Amygdala (tissue), 56 donors: Measurements from ENCODE around the gene LRRC8B.

Experiments
- DNase-seq, 56 donors: peaks; one replicate each; lab custom pipeline; 2025; lab: John Stamatoyannopoulos, UW

The LRRC8B gene

DNA sequence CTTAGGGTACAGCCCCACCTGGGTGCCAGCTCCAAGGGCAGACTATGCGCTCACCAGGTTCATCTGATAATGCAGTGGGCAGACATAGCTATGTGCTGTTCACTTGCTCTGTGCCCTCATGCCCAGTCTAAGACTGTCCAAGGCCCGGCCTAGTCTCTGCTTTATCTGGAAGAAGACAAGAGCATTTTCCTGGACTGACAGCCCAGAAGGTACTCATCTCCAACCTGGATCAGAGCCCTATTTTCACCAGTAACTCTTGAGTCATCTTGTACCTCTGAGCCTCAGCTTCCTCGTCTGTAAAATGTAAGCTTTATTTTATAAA, 79.7 kb downstream of the LRRC8B start:
- no peak for DNase-seq

DNA sequence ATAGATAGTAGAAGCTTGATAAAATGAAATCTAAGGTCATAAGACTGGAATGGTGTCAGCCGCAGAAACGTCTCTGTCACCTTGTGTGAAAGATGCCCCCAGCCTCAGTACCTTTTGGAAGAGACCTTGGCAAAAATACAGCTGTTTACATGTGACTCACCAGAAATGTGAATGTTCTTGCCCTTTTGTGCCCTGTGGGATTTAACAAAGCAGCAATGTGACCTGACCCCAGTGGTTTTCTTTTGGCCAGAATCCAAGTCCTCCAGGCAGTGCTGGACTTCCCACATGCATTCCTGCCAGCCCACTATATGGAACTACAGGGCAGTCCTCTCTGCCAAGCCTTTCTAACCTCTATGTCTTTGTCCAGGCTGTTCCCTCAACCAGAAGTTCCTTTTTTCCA, 81.1 kb downstream of the LRRC8B start:
- DNase-seq = peak in 1 of 56 donors; percentile 37

DNA sequence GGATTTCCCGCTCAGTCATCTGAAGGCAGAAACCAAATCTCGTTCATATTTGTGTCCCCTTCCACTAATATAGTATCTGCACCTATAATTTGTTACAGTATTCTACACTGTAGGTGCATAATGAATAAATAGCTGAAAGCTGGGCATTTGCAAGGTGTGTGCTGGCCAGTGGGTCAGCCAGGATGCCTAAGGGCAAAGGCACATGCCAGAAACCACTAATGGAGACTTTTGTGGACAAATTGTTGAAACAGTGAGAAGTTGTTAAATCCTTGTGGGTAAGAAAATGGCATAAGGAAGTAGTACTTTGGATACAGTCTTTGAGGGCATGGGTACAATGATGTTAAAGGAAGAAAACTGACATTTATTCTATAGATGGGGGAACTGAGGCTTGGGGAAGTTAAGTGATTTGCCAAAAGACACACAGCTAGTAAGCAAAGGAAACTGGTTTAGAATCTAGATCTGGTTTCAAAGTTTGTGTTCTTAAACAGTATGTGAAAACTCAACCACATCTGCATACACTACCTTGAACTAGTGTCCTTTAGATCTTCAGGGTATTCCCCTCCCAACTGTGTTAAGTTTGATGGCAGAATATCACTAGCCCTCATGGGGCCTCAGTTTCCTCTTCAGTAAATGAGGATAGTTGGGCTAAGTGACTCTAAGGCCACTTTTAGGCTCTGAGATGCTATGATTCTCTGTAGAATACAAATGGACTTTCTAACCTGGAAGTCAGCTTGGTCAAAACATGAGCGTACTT, 81.8 kb downstream of the LRRC8B start:
- DNase-seq = no peak

DNA sequence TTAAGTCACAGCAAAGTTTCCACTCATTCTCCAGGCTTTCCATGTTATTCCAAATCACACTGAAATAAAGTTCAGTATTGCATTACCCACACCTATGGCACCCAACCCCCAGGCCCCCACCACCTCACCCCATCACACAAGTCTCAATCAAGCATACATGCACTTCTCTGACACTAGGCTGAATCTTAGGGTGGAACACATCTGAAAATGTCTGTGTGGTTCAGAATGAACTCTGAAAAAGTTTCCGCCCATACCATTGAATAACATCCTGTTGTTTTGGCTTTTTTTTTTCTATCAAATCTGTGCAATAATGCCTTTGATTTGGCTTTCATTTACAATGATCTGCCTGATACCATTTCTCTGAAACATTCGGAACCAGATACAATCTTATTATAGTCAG, 82.5 kb downstream of the LRRC8B start:
- no peak for DNase-seq

DNA sequence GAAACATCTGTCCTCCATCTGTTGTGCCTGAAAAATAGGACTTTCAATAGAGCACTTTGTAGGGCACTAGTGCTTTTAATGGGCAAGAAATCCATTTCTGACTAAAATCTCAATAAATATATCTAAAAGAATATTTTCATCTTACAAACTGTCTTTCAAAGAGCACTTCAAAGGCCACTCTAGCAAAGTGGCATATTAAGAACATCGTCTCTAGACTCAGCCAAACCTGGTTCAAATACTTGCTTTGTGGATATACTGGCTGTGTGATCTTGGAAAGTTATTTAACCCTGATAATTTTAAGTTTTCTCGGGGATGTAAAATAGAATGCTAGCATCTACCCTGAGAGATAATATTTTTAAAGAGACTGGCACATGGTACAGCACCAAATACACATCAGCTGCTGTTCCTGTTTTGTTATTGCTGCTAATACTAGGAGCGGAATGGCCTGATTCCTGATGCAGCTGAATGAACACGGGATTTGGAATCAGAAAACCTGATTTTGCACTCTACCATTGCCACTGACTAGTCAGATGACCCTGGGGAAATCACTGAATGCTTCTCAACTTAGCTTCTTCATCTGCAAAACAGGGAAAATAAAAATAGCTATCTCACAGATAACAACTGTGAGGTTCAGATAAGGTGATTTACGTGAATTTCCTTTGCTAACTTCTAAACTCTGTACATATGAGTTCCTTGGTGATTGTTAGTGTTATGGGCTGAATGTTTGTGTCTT, 83.1 kb downstream of the LRRC8B start:
- DNase-seq = no peak

DNA sequence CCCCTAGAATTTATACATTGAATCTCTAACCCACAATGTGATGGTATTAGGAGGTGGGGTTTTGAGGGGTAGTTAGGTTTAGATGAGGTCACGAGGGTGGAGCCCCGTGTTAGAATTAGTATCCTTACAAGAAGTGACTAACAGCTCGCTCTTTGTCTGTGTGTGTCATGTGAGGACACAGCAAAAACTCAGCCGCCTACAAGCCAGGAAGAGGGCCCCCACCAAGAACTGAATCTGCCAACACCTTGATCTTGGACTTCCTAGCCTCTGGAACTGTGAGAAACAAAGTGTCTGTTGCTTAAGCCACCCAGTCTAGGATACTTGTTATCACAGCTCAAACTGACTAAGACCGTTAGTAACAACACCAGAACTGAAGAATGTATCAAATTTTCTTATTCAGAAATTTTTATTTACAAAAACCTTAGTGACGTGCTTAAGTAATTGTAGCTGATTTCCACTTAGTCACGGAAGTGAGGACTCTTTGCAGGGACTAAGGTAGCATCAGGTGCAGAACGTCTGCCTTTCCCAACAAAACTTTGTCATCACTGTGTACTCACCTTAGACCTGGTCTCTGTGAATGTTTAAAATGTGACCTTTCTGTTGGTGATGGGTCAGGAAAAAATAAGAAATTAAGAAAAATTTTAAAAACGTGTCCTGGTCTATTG, 83.8 kb downstream of the LRRC8B start:
- DNase-seq = no peak

DNA sequence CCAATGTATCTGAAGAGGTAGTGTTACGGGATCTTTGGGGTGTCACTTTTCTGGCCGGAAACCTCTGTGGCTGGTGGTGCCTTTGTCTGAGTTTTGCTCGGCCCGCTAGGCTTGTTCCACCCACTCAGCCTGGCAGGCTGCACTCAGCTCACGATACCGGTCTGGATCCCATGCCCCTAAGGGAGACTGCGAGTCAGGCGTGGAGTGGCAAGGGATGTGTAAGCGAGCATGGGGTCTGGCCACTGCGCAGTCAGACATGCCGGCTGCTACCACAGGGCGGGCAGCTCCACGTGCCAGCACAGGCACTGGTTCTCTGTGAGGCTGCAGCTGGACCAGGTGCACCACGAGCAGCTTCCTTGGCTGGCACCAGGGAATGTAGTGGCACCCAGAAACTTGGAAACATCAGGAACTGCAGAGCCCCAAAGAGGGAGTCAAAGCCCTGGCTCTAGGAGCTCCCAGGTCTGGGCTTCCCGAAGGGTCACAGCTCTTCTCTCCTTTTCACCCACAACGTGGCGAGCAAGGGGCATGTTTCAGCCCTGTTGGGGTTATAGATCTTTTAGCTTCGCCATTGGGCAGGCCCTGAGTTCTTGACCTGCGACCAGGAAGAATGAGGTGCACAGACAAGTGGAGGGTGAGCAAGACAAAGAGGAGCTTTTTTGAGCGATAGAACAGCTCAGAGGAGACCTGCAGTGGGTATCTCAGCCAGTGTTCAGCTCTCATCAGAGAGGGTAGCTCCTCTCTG, 84.5 kb downstream of the LRRC8B start:
- DNase-seq = no peak

DNA sequence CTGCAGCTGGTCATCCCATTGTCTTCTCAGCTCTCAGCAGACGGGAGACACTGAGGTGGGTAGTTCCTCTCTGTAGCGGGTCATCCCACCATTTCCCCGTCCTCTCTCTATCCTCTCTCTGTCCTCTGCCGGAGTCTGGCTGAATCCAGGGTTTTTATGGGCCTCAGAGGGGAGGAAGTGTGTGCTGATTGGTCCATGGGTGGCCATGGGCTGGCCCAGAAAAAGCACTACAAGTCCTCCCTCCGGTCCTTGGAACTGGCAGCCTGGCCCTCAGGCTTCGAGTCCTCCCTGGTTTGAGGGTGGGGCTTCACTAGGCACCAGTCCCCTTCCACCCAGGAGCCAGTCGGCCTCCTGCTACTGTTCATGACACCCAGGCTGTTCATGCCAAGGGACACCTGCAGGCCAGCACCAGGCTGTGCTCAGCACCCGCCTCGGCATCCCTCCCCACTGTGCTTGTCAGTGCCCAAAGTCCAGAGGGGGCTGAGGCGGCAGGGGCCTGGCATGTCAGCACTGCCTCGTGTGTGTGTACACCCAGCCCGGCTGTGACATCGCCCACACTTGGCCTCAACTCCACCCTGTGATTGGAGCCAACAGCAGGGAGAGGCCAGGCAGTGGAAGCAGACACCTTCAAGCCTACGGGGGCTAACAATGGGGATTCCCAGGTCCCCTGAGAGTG, 85.3 kb downstream of the LRRC8B start:
- DNase-seq = peak in 9 of 56 donors; percentile 7 to 64 (median 31)

DNA sequence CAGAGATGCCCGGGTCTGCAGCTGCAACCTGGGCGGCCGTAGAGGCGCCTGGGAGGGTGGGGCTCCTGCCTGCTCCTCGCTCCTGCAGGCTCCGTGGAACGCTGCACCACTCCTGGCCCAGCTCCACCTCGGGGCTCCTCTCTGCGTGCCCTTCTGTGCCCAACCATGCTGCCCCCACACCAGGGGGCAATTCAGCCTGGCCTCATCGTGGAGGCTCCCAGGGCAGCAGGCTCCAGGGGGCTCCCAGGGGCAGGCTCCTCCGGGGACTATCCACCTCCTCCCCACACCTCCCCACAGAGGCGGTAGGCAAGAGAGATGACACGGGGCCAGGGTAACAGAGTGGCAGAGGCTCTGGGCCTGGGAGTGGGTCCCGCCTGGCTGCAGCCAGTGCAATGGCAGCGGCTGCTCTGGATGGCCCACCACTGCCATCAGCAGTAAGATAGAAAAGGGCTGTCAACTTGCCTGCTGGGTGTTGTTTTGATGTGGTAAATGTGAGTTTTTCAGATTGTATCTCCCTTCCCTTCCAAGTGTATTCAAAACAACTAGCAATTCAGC, 85.9 kb downstream of the LRRC8B start:
- no peak for DNase-seq

DNA sequence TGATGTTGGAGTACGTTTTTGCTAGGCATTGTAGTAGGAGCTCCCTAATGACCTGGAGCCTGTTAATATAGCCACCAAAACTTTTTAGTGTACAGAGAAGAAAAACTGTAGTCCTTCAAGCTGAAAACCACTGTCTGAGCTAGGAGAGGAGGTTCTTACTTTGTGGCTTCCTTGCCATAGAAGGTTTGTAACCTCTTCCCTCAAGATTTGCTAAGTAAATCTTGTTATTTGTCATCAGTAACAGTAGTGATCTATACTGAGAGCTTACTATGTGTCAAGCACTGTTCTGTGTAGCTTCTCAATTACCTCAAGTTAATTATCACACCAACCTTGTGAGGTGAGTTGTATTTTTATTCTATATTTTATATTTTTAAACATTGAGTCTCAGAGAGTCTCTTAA, 87.1 kb downstream of the LRRC8B start:
- no peak for DNase-seq

DNA sequence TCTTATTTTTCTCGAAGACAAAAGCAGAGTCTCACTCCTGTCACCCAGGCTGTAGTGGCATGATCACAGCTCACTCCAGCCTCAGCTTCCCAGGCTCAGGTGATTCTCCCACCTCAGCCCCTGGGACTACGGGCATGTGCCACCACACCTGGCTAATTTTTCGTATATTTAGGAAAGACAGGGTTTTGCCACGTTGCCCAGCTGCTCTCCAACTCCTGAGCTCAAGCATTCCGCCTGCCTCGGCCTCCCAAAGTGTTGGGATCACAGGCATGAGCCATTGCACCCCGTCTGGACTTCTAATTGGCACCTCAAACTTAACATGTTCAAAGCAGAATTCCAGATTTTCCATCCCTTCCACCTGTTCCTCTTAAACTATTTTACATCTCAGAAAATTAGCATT, 89.3 kb downstream of the LRRC8B start:
- DNase-seq = no peak

DNA sequence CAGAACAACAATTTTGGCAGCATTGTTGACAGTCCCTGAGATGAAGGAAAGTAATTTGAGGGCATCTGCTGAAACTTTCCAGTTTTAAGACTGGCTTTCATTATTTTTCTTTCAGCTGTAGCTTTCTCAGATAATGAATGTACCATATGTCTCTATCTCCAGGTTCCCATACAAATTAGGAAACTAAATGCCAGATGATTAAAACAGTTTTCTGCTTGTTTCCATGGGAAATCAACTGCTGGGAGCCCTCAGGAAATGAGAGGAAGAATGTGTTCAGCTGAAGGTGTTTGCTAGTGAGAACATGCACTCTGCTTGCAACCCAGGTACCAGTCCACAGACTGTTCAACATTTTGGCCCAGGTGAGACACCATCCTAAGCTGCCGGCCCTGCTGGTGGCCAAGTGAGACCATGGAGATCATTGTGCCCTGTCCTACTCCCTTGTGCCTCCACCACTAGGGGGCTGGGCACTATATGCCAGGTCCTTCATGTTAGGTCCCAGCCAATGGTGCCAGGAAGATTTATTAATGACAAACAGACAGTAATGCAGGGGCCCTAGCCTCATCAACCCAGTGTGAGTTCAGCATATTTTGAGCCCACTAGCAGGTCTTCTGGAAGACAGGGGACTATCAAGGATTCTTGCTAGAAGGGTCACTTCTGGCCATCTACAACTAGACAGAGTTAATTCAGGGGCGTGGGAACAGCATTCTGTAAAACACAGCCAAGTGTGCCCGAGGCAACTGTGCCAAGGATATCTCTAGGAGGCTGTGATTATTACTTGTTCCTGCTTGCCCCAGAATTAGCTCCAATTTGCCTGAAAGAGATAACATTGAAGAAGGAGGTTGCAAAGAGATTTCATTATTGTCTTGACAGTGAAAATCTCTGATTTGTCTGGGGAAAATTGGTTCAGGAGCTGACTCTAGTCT, 91.3 kb downstream of the LRRC8B start:
- DNase-seq = peak in 4 of 56 donors; percentile 13 to 21 (median 18)

DNA sequence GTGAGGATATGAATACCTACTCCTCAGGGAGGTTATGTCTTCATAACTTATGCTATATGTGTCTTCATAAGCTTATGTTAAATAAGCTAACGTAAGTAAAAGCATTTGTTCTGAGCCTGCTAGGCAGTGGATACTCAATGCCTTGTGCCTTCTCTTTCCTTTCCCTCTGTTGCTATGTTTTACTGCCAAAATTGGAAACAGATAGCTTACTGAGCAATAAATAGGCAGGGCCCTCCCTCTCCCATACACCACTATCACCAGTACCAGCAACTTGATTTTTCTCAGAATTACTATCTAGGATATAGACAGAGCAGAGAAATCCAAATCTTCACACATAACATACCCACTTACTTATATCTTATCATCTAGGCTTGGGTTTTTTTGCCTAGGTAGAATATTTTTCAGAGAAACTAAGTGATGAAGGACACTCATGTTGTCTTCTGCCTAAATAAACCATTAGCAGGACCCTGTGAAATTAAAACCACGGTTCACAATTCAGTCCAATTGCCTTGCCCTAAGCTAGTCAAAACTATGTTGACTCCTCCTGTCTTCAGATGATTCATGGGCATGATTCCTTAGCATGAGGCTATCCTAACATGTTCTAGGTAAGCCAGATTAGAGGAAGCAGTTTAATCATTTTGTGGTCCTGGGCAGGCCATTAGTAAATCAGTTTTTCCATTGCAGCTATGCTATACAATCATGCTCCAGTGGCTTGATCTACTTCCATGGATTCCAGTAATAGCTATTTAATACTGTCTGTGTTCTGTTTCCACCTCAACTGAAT, 92.4 kb downstream of the LRRC8B start:
- no peak for DNase-seq

DNA sequence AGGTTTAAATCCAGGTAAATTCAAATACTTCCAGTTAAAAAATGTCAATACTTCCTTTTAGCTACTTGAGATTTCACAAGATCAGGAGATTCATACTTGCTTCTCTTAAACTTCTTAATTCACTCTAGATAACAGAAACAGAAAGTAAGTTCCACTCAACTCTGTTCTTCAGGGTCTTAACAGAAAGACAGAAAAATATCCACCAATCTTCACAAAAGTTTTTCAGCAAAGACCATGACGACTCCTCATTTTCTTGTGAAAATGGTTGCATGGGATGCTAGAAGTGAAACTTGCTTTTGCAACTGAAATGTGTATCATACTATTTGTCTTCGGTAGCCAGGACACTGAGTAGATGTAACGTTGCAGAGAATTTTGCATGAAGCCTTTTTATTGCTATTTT, 96.0 kb downstream of the LRRC8B start:
- no peak for DNase-seq

DNA sequence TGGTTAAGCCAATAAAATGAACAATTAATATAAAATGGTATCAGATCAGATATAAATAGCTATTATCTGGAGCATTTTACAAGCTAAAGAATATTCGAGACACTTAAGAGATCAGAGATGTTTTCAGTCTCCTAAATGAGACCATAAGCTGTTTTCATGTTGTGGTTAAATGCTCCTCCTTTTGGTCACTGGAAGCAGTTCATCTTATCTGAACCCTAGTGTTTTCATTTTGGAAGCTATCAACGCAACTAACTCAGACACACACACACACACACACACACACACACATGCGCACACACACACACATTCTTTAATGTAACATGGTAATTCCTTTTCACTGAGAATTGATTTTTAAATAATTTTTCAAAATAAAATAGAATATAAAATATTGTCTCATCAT, 98.3 kb downstream of the LRRC8B start:
- no peak for DNase-seq

DNA sequence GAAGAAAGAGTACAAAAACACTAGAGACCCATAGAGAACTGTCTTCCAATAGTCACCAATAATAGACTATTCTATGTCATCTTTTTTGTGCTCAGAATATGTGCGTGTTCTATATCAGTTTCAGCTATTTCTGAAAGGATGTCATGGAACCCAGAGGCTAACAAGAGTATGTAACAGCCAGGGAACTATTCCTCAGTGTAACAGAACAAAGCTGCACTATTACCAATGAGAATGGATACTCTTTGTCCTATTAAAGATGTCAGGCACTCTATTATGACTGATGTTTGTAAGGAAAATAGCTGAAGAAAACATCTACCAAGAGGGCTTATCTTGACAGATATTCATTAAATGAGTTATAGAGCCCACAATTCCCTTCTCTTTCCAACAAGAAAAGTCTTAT, 99.7 kb downstream of the LRRC8B start:
- DNase-seq = peak in 1 of 56 donors; percentile 39

DNA sequence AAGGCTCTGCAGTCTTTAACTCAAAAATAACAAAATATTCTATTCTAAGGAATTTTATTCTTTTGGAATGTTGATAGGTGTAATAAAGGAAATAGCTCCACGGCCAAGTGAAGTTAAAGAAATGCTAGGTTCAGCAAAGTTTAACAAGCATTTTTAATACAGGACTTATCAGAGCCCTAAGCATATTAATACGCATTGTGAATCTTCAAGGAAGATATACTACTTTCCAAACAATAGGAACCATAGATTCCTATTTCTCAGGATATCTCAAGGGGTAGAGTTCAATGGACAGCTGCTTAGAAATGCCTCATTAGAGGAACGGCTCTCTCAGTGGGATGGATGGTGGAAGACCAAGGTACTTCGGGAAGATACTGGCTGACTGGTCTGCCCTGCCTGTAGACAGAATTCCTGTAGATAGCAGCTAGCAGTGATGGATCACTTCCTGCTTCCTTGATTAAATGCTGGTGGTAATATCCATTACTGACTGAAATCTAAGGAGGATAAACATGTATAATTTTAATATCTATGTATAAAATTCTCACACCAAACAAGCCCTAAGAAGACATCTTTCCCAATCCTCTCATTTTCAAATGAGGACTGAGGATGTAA, 100.2 kb downstream of the LRRC8B start:
- no peak for DNase-seq

DNA sequence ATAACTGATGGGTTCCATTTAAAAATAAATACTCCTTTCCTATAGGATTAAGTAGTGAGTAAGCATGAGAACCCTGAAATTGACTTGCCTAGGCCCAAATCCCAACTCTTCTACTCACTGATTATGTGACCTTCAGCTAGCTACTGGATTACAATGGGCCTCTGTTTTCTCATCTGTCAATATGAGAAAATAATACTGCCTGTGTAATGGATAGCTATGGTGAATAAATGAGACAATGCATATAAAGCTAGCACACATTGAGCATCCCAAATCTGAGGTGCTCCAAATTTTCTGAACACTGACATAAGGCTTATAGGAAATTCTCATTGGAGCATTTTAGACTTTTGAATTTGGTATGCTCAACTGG, 103.0 kb downstream of the LRRC8B start:
- peak in 1 of 56 donors; percentile 60 for DNase-seq
